CD4-positive, alpha-beta memory T cell (primary cell): ENCODE results near the gene CUL2. TPM values are rescaled to one million over a fixed set of nuclear protein-coding genes. Genes with fewer than 3 reads are reported as not detected.

Source experiments
- CTCF ChIA-PET: fragments of 350-600 bp; sonication (Branson Sonifier 250); formaldehyde crosslinking; loops from one replicate; lab custom pipeline; 2021; ENCODE audit warnings: inconsistent platforms; ENCODE audit not compliant: partially characterized antibody; lab: Charles Lee
- POLR2A ChIA-PET: fragments of 350-600 bp; sonication (Branson Sonifier 250); formaldehyde crosslinking; loops from one replicate; lab custom pipeline; 2021; ENCODE audit not compliant: partially characterized antibody; lab: Charles Lee
- DNase-seq, 5 donors: peaks; one replicate each; pipeline versions ENCODE4 v3.0.0 to v3.0.0-alpha.2; 2020 to 2022; ENCODE audit warnings: mixed read lengths in 1 of 5
- H3K27ac ChIP-seq: one replicate; pipeline ENCODE4 v1.7.0; 2013; ENCODE audit warnings: low read depth, low read length
- H3K27me3 ChIP-seq: 2 replicates; pipeline ENCODE4 v1.7.0; 2013; ENCODE audit warnings: mild to moderate bottlenecking, low read length, moderate library complexity; ENCODE audit not compliant: insufficient read depth
- H3K36me3 ChIP-seq: 2 replicates; pipeline ENCODE4 v1.7.0; 2013; ENCODE audit warnings: mild to moderate bottlenecking, low read length, moderate library complexity; ENCODE audit not compliant: insufficient read depth
- H3K4me1 ChIP-seq: 2 replicates; pipeline ENCODE4 v1.7.0; 2013; ENCODE audit warnings: mild to moderate bottlenecking, low read length, moderate library complexity; ENCODE audit not compliant: insufficient read depth
- H3K4me3 ChIP-seq, 2 donors: one replicate each; pipeline ENCODE4 v1.7.0; 2013; ENCODE audit warnings: low read length in 2 of 2, mild to moderate bottlenecking in 1 of 2
- H3K9me3 ChIP-seq, 2 donors: one replicate each; pipeline ENCODE4 v1.7.0; 2013; ENCODE audit warnings: low read length in 2 of 2, control low read depth in 1 of 2; ENCODE audit not compliant: control insufficient read depth in 1 of 2
- H3K27ac Mint-ChIP-seq, 7 donors: one replicate each; pipeline ENCODE4 v1.8.0; 2020 to 2021; ENCODE audit warnings: mixed read lengths in 7 of 7, mild to moderate bottlenecking in 6 of 7, inconsistent platforms in 3 of 7, moderate library complexity in 3 of 7
- H3K27me3 Mint-ChIP-seq, 2 donors: one replicate each; pipeline ENCODE4 v1.8.0; 2020 to 2021; ENCODE audit warnings: mixed read lengths in 2 of 2
- H3K36me3 Mint-ChIP-seq, 2 donors: one replicate each; pipeline ENCODE4 v1.8.0; 2020 to 2021; ENCODE audit warnings: mixed read lengths in 2 of 2, inconsistent platforms in 1 of 2, mild to moderate bottlenecking in 1 of 2
- H3K4me1 Mint-ChIP-seq, 4 donors: one replicate each; pipeline ENCODE4 v1.8.0; 2020 to 2021; ENCODE audit warnings: mixed read lengths in 4 of 4, mild to moderate bottlenecking in 1 of 4
- H3K4me3 Mint-ChIP-seq, 8 donors: one replicate each; pipeline ENCODE4 v1.8.0; 2020 to 2021; ENCODE audit warnings: mixed read lengths in 8 of 8, mild to moderate bottlenecking in 7 of 8, moderate library complexity in 6 of 8, inconsistent platforms in 3 of 8
- H3K9me3 Mint-ChIP-seq, 8 donors: one replicate each; pipeline ENCODE4 v1.8.0; 2020 to 2021; ENCODE audit warnings: mixed read lengths in 8 of 8, mild to moderate bottlenecking in 5 of 8, inconsistent platforms in 3 of 8, moderate library complexity in 1 of 8
- intact Hi-C: fragments of 100-400 bp; cut with micrococcal nuclease; formaldehyde crosslinking; loops from one replicate; pipeline ENCODE4 v1.15.1; 2023
- polyA plus RNA-seq, 2 donors: library from polyadenylated mRNA; unstranded; fragments of 300-500 nt; fragmentation: Illumina TruSeq; gene quantifications; one replicate each; pipeline ENCODE4 v1.2.3, GENCODE V29; 2021
- total RNA-seq, 2 experiments: library from RNA; stranded (reverse); gene quantifications; one replicate each; pipeline ENCODE4 v1.2.3, GENCODE V29; 2021

Gene CUL2
- total and polyA plus RNA-seq, 4 experiments from 2014 or later: 22.8 to 37.8 (median 31.5) TPM

- Mint-ChIP-seq H3K4me1 (no peaks in the 10 kb centered on the region), H3K27me3 (no peaks in the 10 kb centered on the region), H3K36me3 (peaks cover 14 to 21% of the 10 kb centered on the region in 2 donors), H3K4me3 (no peak overlapping the region), H3K27ac (peak overlapping the region in 1 of 7 donors; percentile 7), H3K9me3 (no peaks in the 10 kb centered on the region)
- Histone ChIP-seq H3K4me1 (no peaks in the 10 kb centered on the region), H3K27me3 (no peaks in the 10 kb centered on the region), H3K4me3 (no peak overlapping the region), H3K9me3 (no peaks in the 10 kb centered on the region), H3K36me3 (no peaks in the 10 kb centered on the region), H3K27ac (no peak overlapping the region)
- ChIA-PET CTCF (interaction anchor here (2.7 kb wide), 1 partner anchor 9 kb away, joined by 19 read pairs; no protein-coding TSS in a partner anchor), POLR2A (no interaction called here)
- intact Hi-C loops: no loop called here
- no peak for DNase-seq
These were observed 86.2 kb downstream of the CUL2 start for GRCh38 chr10:35003906-35004305.

- Mint-ChIP-seq H3K27ac (no peak overlapping the region), H3K4me1 (no peaks in the 10 kb centered on the region), H3K27me3 (no peaks in the 10 kb centered on the region), H3K36me3 (peaks cover 7 to 10% of the 10 kb centered on the region in 2 donors), H3K9me3 (no peaks in the 10 kb centered on the region), H3K4me3 (no peak overlapping the region)
- Histone ChIP-seq H3K27ac (no peak overlapping the region), H3K4me1 (no peaks in the 10 kb centered on the region), H3K9me3 (no peaks in the 10 kb centered on the region), H3K36me3 (no peaks in the 10 kb centered on the region), H3K4me3 (no peak overlapping the region), H3K27me3 (no peaks in the 10 kb centered on the region)
- intact Hi-C loops: no loop called here
- DNase-seq: no peak
- ChIA-PET CTCF (no interaction called here), POLR2A (no interaction called here)
These were observed 89.2 kb downstream of the CUL2 start for GRCh38 chr10:35000936-35001335.

- H3K9me3 ChIP-seq: no peaks in the 10 kb centered on the region
- Mint-ChIP-seq H3K27ac (peak overlapping the region in 1 of 7 donors; percentile 13), H3K9me3 (no peaks in the 10 kb centered on the region), H3K4me1 (peaks cover 5 to 8% (median 6%) of the 10 kb centered on the region in 4 donors), H3K36me3 (peaks cover 3 to 6% of the 10 kb centered on the region in 2 donors), H3K4me3 (no peak overlapping the region), H3K27me3 (no peaks in the 10 kb centered on the region)
- no peak overlapping the region for H3K27ac ChIP-seq
- POLR2A ChIA-PET: no interaction called here
- H3K4me1 ChIP-seq: peaks cover 4% of the 10 kb centered on the region
- CTCF ChIA-PET: no interaction called here
- intact Hi-C loops: no loop called here
- DNase-seq: no peak
- no peaks in the 10 kb centered on the region for H3K27me3 ChIP-seq
- no peaks in the 10 kb centered on the region for H3K36me3 ChIP-seq
- no peak overlapping the region for H3K4me3 ChIP-seq
These were observed 90.6 kb downstream of the CUL2 start for GRCh38 chr10:34999532-34999931.

- no peak for DNase-seq
- H3K27ac ChIP-seq: no peak overlapping the region
- intact Hi-C loops: no loop called here
- Mint-ChIP-seq H3K27me3 (no peaks in the 10 kb centered on the region), H3K27ac (no peak overlapping the region), H3K36me3 (peaks cover 3 to 4% of the 10 kb centered on the region in 2 donors), H3K4me3 (no peak overlapping the region), H3K9me3 (no peaks in the 10 kb centered on the region), H3K4me1 (peaks cover 9 to 11% (median 10%) of the 10 kb centered on the region in 4 donors)
- H3K4me1 ChIP-seq: peaks cover 8% of the 10 kb centered on the region
- H3K36me3 ChIP-seq: no peaks in the 10 kb centered on the region
- no peak overlapping the region for H3K4me3 ChIP-seq
- ChIA-PET CTCF (no interaction called here), POLR2A (no interaction called here)
- H3K27me3 ChIP-seq: no peaks in the 10 kb centered on the region
- no peaks in the 10 kb centered on the region for H3K9me3 ChIP-seq
These were observed 91.2 kb downstream of the CUL2 start for GRCh38 chr10:34998940-34999339.

- intact Hi-C loops: loop anchor here (1.0 kb wide), 1 partner anchor 19 kb away; no protein-coding TSS in a partner anchor
- H3K4me1 Mint-ChIP-seq: peaks cover 9 to 11% (median 10%) of the 10 kb centered on the region in 4 donors
- H3K27me3 Mint-ChIP-seq: no peaks in the 10 kb centered on the region
- H3K4me1 ChIP-seq: peaks cover 8% of the 10 kb centered on the region
- H3K27ac ChIP-seq: no peak overlapping the region
- H3K9me3 ChIP-seq: no peaks in the 10 kb centered on the region
- no peak overlapping the region for H3K4me3 Mint-ChIP-seq
- DNase-seq: no peak
- no peaks in the 10 kb centered on the region for H3K27me3 ChIP-seq
- ChIA-PET CTCF (interaction anchor here (1.0 to 4.8 kb wide), 3 partner anchors 26 to 222 kb away, joined by 3 to 57 read pairs (median 44); no protein-coding TSS in a partner anchor), POLR2A (no interaction called here)
- no peak overlapping the region for H3K4me3 ChIP-seq
- peak overlapping the region in 2 of 7 donors; percentile 39 to 73 for H3K27ac Mint-ChIP-seq
- H3K9me3 Mint-ChIP-seq: no peaks in the 10 kb centered on the region
- no peaks in the 10 kb centered on the region for H3K36me3 Mint-ChIP-seq
- H3K36me3 ChIP-seq: no peaks in the 10 kb centered on the region
These were observed 93.3 kb downstream of the CUL2 start for GRCh38 chr10:34996843-34997242.

- POLR2A ChIA-PET: no interaction called here
- H3K36me3 Mint-ChIP-seq: no peaks in the 10 kb centered on the region
- intact Hi-C loops: no loop called here
- no peaks in the 10 kb centered on the region for H3K9me3 Mint-ChIP-seq
- H3K27me3 Mint-ChIP-seq: no peaks in the 10 kb centered on the region
- Histone ChIP-seq H3K9me3 (no peaks in the 10 kb centered on the region), H3K27ac (no peak overlapping the region), H3K36me3 (no peaks in the 10 kb centered on the region), H3K4me1 (peaks cover 8% of the 10 kb centered on the region), H3K4me3 (no peak overlapping the region), H3K27me3 (no peaks in the 10 kb centered on the region)
- no peak for DNase-seq
- no peak overlapping the region for H3K4me3 Mint-ChIP-seq
- peak overlapping the region in 3 of 7 donors; percentile 6 to 73 (median 13) for H3K27ac Mint-ChIP-seq
- CTCF ChIA-PET: interaction anchor here (1.0 to 4.8 kb wide), 6 partner anchors 8 to 223 kb away, joined by 3 to 57 read pairs (median 14); no protein-coding TSS in a partner anchor
- peaks cover 9 to 11% (median 10%) of the 10 kb centered on the region in 4 donors for H3K4me1 Mint-ChIP-seq
These were observed 94.2 kb downstream of the CUL2 start for GRCh38 chr10:34995925-34996324.

GRCh38 chr10:34994565-34995142 lies 95.5 kb downstream of the CUL2 start:
- intact Hi-C loops: loop anchor here (1.0 kb wide), 2 partner anchors 33 to 224 kb away; no protein-coding TSS in a partner anchor

More at GRCh38 chr10:34994565-34995142, 95.5 kb downstream of the CUL2 start:
- Histone ChIP-seq H3K4me3 (no peak overlapping the region), H3K9me3 (no peaks in the 10 kb centered on the region), H3K36me3 (no peaks in the 10 kb centered on the region), H3K4me1 (peaks cover 8% of the 10 kb centered on the region), H3K27me3 (no peaks in the 10 kb centered on the region), H3K27ac (no peak overlapping the region)
- Mint-ChIP-seq H3K9me3 (no peaks in the 10 kb centered on the region), H3K36me3 (no peaks in the 10 kb centered on the region), H3K4me3 (peak overlapping the region in 2 of 8 donors; percentile 26 to 45), H3K27ac (peak overlapping the region in 6 of 7 donors; percentile 21 to 75 (median 53)), H3K27me3 (no peaks in the 10 kb centered on the region), H3K4me1 (peaks cover 9 to 11% (median 10%) of the 10 kb centered on the region in 4 donors)
- DNase-seq: peak; percentile 26 to 73 (median 38)
- ChIA-PET POLR2A (interaction anchor here (1.3 kb wide), 1 partner anchor 96 kb away, joined by 4 read pairs; the partner anchor contains the start of gene CUL2), CTCF (interaction anchor here (0.7 to 4.8 kb wide), 19 partner anchors 9 to 224 kb away, joined by 3 to 57 read pairs (median 4); no protein-coding TSS in a partner anchor)
